ENCODE data around the gene BPIFB4.
"Not testable (repeated sequence)": the region's sequence is repeated elsewhere in the genome, so short reads cannot be mapped to it uniquely, and the experiment has no call there.

Gene BPIFB4

DNA sequence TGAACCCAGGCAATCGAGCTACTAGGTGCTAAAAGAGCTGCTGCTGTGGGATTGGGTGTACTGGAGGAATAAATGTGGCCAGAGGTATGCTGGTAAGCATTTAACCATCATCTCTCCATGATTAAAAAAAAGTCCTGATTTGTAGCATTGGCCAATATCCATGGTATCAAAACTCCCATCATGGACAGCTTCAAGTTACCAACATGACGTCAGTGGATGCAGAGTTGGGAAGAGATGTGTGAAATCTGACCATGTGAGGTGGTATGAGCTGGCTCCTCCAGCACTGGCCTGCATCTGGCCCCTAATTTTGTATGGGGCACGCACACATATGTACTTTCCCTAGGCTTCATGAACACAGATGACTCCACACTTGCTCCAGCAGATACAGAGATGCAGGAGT is 11.7 kb downstream of the BPIFB4 start:
- DNase-seq (ENCODE audit: low read depth), result no peak

DNA sequence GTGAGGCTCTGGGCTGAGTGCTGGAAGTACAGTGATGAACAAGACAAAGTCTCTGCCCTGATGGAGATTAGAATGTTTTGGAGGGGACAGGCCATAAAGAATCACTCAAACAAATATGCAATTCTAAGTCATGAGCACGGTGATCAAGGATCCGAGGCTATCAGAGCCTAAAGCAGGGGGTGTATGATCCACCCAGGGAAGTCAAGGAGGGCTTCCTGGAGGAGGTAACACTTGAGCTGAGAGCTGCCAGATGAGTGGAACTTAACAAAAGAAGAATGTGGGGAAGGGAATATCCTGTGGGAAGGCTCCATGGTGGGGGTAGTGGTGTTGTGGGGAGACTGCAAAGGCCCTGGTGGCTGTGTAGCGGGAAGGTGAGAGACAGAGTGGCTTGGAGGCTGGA is 12.2 kb downstream of the BPIFB4 start:
- no peak for DNase-seq (ENCODE audit: low read depth)

DNA sequence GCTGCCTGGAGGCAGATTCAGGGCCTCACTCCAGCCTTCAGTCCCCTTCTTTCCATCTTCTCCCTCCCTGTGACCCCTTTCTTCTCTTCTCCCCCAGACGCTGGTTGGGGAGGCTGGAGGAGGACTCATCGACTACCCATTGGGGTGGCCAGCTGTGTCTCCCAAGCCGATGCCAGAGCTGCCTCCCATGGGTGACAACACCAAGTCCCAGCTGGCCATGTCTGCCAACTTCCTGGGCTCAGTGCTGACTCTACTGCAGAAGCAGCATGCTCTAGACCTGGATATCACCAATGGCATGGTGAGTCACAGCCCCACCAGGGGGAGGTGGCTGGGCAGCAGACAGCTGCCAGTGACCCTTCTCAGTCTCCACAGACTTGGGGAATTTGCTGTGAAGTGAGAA is 12.9 kb downstream of the BPIFB4 start:
- DNase-seq (ENCODE audit: low read depth), result no peak

DNA sequence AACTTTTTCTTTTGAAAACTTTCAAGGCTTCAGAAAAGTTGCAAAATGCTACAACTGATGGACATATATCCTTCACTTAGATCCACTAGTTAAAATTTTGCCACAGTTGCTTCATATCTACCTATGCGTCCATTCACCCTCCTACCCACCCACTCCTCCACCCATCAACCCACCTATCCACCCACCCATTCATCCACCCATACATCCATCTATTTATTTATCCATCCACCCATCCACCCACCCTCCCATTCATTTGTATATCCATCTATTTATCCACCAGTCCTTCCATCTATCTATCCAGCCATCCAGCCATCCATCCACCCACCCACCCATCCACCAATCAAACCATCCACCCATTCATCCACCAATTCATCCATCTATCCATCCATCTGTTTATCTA is 13.6 kb downstream of the BPIFB4 start:
- no peak for DNase-seq (ENCODE audit: low read depth)

DNA sequence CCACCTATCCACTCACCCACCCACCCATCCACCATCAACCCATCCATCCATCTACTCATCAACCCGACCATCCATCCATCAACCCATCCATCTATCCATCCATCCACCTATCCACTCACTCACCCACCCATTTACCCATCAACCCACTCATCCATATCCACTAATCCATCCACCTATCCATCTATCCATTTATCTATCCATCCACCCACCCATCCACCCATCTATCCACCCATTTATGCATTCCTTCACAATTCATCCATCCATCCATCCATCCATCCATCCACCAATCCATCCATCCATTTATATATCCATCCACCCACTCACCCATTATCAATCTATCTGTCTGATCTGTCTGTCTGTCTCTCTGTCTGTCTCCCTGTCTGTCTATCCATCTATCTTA is 14.1 kb downstream of the BPIFB4 start:
- DNase-seq (ENCODE audit: low read depth), result no peak

DNA sequence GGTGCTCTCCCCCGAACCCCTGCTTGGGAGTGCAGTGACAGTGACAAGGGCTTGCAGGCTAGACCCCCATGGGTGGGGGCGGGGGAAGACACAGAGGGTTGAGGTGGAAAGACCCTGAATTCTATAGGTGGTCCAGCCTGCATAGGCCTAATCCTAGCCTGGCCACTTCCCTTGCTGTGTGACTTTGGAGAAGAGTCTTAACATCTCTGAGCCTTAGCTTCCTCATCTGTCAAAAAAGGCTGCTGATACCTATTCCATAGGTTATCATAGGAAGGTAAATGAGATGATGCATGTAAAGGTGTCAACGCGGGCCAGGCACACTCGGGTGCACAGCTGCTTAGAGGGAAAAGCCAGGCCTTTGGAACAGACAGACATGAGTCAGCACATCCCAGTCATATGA is 15.8 kb downstream of the BPIFB4 start:
- DNase-seq (ENCODE audit: low read depth), result no peak

DNA sequence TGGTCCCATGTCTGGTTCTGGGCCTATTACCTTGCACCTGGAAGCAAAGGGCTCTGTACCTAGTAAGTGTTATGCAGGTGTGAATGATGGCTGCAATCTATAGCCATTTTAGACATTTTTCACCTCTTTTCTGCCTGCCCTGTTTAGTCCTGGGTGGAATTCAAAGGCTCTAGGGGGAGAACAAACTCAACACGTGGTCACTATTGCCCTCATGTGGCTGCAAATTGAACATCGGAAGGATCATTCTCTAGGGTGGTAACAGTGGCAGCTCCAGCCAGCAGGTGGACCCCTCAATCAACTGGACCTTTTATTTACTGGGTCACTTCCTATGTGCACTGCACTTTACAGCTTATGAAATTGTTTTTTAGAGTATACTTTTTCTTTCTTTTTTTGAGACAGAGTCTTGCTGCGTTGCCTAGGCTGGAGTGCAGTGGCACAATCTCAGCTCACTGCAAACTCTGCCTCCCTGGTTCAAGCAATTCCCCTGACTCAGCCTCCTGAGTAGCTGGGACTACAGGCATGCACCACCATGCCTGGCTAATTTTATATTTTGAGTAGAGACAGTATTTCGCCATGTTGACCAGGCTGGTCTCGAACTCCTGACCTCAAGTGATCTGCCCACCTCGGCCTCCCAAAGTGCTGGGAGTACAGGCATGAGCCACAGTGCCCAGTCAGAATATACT is 16.6 kb downstream of the BPIFB4 start:
- DNase-seq (ENCODE audit: low read depth), result peak; percentile 8

DNA sequence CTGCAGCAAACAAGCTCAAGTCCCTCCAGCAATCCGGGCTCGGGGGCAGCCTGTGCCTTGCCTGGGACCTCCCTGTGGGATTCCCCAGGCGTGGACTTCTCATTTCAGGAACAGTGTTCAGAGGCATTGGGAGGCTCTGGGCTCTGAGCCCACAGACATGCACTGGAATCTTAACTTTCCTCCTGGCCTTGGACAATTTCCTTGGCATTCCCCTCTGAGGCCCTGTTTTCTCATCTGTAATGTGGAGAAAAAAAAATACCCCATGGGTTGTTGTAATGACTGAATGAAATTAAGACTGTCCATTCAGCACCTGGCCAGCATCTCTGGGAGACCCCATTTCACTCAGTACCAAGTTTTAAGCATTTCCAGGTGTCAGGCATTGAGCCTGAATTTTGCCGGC is 17.6 kb downstream of the BPIFB4 start:
- DNase-seq (ENCODE audit: low read depth), result no peak

DNA sequence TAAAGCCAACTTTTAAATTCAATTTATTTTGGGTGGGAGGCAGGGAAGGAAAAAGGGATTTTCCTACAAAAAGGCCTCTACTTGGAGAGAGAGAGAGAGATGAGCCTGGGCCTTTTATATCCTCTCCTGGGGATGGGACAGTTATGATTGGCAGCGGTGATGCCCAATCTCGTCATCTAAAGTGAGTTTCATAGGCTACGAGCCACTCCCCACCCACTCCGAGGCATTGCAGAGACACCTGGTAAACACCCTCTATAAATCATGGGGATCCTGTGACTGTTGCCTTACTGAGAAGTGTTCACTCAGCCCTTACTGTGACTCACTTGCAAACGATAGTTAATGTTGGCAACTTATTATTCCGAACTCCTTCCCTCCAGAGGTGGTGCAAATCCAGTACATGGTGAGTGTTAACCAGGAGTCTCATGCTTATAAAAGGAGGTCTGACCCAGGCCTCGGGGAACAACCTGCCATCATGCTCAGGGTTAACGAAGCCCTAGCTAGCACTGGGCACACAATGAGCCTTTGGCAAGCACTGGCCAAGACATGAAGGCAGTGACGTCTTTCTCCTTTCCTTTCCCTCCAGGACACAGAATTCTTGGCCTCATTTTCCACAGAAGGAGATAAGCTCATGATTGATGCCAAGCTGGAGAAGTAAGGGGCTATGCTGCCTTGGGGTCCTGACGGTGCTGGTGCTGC is 20.5 kb downstream of the BPIFB4 start:
- DNase-seq (ENCODE audit: low read depth), result no peak

DNA sequence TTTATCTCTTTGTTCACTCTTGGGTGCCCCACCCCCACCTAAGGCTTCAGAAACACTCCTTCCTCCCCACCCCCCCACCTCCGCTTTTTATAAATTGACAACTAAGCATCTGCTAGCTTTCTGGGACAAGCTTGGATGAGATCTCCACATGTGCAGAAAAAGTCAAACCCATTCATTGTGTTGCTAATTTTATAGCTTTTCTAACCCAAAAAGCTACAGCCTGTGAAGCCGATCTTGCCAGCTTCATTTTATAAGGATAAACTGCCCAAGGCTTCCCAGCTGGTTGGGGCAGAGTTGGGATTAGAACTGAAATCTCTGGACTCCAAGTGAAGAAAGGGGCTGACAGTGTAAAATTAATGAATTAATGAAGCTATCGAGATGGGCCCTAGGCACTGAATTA is 24.1 kb downstream of the BPIFB4 start:
- DNase-seq (ENCODE audit: low read depth), result no peak

DNA sequence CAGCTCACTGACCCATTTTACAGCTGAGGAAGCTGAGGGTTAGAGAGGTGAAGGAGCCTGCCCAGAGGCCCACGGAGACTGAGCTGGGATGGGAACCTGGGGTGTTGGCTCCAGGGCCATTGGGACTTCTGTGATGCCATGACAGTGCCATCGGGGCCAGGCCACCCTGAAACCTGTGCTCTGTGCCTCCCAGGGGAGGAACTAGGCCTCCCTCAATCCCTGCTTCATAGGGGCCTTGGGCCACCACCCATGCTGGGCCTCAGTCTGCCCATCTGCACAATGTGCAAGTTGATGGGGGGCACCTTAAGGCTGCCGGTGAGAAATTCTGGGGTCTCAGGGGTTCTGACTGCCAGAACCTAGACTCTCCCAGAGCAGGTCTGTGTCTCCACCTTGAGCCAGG is 24.9 kb downstream of the BPIFB4 start:
- DNase-seq (ENCODE audit: low read depth), result no peak

DNA sequence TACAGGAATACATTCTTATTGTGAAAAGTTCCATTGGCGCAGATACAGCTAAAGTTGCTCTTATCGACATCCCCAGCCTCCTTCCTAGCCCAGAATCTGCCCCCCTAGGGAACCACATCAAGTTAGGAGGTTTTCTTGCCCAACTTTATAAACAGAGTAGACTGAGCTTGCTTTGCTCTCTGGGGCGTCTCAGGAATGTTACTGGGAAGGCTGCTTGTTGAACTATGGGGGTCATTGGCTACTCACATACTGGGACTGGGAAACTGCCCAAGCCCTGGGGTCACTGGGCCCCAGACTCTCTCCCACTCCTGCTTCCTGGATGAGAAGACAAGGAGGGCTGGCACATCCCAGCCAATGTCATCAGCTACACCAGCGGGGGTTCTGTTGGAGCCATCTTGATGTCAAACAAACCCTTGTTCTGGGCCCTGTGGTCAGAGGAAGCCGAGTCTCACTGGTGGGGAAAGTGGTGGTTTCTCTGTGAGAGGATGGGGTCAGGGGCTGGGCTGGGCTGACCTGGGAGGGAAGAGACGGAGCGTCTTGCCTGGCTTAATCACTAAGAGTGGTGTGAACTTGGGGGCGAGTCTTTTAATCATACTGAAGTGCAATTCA is 26.0 kb downstream of the BPIFB4 start:
- DNase-seq (ENCODE audit: low read depth), result no peak

DNA sequence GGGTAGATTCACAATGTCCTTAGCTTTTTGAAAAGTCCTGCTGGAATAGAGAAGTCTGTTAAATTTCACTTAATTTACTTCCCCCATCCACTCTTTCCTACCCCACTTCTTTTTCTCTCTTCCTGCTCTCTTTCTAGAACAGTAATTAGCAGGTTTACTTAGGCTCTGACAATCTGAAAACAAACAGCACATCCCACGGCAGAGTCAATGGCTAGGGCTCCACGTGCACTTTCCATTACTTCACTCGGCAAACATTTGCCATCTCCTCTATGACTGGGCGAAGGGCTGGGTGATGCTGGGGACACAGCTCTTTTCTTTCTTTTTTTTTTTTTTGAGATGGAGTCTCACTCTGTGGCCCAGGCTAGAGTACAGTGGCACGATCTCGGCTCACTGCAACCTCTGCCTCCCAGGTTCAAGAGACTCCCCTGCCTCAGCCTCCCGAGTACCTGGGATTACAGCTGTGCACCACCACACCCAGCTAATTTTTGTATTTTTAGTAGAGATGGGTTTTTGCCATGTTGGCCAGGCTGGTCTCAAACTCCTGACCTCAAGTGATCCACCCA is 26.7 kb downstream of the BPIFB4 start:
- DNase-seq (ENCODE audit: low read depth), result not testable (repeated sequence)

DNA sequence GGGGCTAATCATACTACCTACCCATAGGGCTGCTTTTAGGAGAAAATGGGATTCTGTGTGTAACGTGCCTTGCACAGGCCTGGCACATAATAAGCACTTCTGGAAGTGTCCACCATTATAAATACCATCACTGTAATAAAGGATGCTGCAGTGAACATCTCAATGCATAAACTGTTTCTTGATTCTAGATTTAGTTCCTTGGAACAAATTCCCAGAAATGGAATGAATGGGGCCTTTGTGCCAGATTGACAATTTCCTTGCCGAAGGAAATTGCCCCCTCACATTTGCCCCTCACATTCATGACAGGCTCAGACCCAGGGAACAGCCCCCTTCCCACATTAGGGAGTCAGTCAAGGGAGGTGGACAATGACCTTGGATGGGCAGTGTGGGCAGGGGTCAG is 29.2 kb downstream of the BPIFB4 start:
- no peak for DNase-seq (ENCODE audit: low read depth)

DNA sequence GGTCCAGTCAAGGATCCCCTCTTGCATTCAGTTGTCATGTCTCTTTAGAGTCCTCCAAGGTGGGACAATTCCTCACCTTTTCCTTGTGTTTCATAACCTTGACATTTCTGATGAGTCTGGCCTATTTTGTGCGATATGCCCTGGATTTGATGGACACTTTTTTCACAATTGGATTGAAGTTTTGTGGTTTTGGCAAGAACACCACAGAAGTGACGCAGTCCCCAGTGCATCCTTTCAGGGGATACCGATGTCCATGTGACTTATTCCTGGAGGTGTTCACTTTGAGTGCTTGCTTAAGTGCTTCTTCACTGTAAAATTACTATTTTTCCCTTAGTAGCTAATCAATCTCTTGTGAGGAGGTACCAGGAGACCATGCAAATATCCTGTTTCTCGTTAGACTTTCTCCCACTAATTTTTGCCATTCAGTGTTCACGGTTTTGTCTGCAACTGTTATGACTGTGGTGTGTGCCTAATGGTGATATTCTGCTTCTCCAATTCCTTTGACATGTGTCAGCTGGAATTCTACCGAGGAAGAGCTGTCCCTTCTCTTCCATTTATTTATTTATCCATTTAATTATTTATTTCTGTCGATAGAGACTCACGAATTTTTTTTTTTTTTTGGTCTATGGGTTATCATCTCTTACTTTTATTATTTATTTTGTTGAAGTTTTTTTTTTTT is 30.8 kb downstream of the BPIFB4 start:
- no peak for DNase-seq (ENCODE audit: low read depth)

DNA sequence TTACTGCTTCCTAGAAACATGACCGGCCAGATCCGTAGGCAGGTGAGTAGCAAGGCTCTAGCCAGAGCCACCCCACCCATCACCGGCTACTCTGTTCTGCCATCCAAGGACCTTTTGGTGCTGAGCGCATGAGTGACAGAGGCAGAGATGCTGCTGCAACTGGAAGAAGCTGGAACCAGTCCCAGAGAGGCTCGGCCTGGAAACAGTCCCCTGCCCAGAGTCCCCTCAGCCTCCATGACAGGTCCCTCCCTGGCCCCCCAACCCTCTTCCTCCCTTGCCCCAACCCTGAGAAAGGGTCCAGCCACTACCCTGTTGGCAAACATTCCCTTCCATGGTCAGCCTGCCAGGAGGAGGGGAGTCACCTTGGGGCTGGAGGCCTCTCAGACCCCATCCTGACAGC is 31.9 kb downstream of the BPIFB4 start:
- DNase-seq (ENCODE audit: low read depth), result no peak

DNA sequence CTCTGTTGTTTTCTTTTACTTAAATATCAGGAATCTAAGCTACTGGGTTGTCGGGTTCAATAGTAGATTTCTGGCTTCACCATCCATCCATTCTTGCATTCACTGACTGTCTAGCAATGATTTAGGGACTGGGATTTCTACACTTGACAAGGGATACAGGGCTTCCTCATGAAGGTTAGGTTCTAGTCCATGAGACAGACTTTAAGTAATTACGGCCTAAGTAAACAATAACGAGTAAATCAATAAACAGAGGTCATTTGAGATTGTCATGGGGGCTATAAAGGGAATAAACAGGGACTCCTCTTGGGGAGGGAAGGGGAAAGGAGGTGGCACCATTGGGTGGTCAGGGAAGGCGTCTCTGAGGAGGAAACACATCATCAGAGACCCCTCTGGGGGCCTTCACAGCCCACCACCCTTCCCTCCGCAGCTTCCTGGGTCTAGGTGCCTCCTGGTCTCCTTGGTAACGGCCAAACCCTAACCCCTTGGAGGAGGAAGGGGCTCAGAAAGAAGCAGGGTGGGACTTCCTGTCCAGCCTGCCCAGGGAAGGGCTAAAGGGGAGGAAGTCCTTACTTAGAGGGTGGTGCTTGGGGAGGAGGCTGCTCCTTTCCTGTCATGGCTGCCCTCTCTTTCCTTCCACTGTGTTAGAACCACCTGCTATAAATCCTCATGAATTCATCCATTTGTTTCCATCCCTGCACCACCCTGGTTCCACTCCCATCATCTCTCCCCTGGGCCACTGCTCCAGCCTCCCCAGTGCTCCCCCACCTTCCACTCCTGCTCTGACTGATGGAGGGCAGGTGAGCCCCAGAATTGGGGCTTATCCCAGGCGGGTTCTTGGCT is 33.3 kb downstream of the BPIFB4 start:
- no peak for DNase-seq (ENCODE audit: low read depth)

DNA sequence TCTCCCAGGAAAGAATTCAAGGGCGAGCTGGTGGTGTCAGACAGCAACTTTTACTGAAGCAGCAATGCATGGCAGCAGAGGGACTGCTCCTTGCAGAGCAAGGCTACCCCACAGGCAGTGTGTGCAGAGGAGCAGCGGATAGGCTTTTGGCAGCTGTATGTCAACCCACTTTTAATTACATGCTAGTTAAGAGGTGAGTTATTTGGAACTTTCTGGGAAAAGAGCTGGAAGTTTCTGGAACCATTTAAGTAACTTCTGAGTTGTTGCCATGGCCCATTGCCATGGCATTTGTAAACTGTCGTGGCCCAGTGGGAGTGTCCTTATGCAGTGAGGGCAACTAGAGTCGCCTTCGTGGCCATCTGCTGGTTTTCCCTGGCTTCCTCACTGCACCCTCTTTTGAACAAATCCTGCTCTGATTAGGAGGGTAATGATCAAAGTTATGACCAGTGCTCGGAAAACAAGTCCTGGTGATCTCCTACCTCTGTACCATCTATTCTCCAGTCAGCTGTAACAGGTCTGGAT is 34.0 kb downstream of the BPIFB4 start:
- DNase-seq (ENCODE audit: low read depth), result no peak

DNA sequence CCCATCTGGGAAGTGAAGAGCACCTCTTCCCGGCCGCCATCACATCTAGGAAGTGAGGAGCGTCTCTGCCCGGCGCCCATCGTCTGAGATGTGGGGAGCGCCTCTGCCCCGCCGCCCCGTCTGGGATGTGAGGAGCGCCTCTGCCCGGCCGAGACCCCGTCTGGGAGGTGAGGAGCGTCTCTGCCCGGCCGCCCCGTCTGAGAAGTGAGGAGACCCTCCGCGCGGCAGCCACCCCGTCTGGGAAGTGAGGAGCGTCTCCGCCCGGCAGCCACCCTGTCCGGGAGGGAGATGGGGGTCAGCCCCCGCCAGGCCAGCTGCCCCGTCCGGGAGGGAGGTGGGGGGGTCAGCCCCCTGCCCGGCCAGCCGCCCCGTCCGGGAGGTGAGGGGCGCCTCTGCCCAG is 36.1 kb downstream of the BPIFB4 start:
- DNase-seq (ENCODE audit: low read depth), result not testable (repeated sequence)

DNA sequence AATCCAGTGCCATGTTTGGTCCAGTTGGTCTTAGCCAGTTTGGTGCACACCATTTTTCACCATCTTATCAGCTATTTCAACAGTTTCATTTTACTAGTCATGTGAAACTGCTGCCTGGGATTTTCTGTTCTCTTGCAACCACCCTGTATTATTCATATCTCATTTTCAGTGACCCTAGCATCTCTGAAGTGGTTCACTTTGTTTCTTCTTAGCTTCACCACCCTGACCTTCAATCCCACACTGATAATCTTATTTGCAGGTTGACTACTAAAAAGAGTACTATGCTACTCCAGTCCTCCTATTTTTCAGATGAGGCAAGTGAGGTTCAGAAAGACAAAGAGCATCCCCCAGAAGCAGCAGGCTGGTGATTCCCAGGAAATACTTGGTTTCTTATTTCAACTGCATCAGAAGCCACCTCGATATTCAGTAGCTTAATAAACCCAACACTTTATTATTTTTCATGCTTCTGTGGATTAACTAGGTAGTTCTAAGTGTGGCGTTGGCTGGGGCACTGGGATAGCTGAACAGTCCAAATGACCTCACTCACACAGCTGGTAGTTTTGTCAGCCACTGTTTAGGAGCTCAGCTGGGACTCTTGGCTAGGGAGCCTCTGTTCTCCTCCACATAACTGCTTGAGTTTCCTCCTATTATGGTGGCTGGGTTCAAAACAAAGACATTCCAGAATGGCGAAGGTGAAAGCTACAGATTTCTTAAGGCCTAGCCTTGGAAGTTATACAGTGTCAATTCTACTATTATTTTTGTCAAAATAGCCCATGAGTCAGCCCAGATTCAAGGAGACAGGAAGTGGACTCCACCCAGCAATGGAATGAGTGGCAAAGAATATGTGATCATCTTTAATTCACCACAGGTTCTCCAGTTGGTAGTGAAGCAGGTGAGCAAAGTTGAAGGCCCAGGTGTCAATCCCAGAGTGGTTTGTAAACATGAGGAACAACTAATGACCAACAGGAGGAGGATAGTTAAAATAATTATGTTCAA is 40.6 kb downstream of the BPIFB4 start:
- no peak for DNase-seq (ENCODE audit: low read depth)

Data from stimulated activated CD8-positive, alpha-beta memory T cell treated with anti-CD3 and anti-CD28 coated beads, Interleukin-4, amount 100 ng/mL, for 24 hours (primary cell).